Activated CD8-positive, alpha-beta memory T cell treated with anti-CD3 and anti-CD28 coated beads, Interleukin-2, amount 50 U/mL, for 24 hours (primary cell): ENCODE results near the gene TBX22.
"Not testable (repeated sequence)": the region's sequence is repeated elsewhere in the genome, so short reads cannot be mapped to it uniquely, and the experiment has no call there.

Experiments
- DNase-seq: peaks from one replicate; pipeline ENCODE4 v3.0.0-alpha.2; 2020; ENCODE audit errors: extremely low read depth

TBX22 gene

GRCh38 chrX:80014141-80014940, at the start of gene TBX22:
Gene TBX22 (plus strand): TSS chrX:80014753. CDS start chrX:80022270, 7,517 bp downstream.
- no peak for DNase-seq

- DNase-seq: no peak
Observed at GRCh38 chrX:79975605-79976004, 38.9 kb upstream of the TBX22 start.

- DNase-seq: no peak
Observed at GRCh38 chrX:80004458-80004857, 10.1 kb upstream of the TBX22 start.

- no peak for DNase-seq
Observed at GRCh38 chrX:80011522-80011921, 3.0 kb upstream of the TBX22 start.

- no peak for DNase-seq
Observed at GRCh38 chrX:80016182-80016581, 1.6 kb downstream of the TBX22 start.

GRCh38 chrX:80021621-80022020, 7.1 kb downstream of the TBX22 start:
- no peak for DNase-seq

- no peak for DNase-seq
Observed at GRCh38 chrX:80022363-80023031, 7.9 kb downstream of the TBX22 start.

- DNase-seq: no peak
Observed at GRCh38 chrX:80026116-80026515, 11.6 kb downstream of the TBX22 start.

GRCh38 chrX:80066156-80066555, 51.6 kb downstream of the TBX22 start:
- not testable (repeated sequence) for DNase-seq

GRCh38 chrX:80075625-80076024, 61.1 kb downstream of the TBX22 start:
- DNase-seq: not testable (repeated sequence)
